Activated CD8-positive, alpha-beta T cell treated with anti-CD3 and anti-CD28 coated beads for 36 hours (primary cell): Measurements from ENCODE around the gene STXBP3. TPM values are rescaled to one million over a fixed set of nuclear protein-coding genes. Genes with fewer than 3 reads are reported as not detected.

Source experiments
- ATAC-seq: fragments of 200-7000 bp; cut with Tn5 transposase; one replicate; pipeline ENCODE4 v1.10.0; 2021; ENCODE audit warnings: mild to moderate bottlenecking, moderate library complexity
- CTCF ChIA-PET: fragments of 350-600 bp; sonication (Branson Sonifier 250); formaldehyde crosslinking; loops from one replicate; lab custom pipeline; 2021; ENCODE audit warnings: antibody characterized with exemption; lab: Charles Lee
- POLR2A ChIA-PET: fragments of 350-600 bp; sonication (Branson Sonifier 250); formaldehyde crosslinking; loops from one replicate; lab custom pipeline; 2021; ENCODE audit warnings: antibody characterized with exemption; lab: Charles Lee
- DNase-seq: peaks from one replicate; pipeline ENCODE4 v3.0.0-alpha.2; 2020
- H3K27ac Mint-ChIP-seq: one replicate; pipeline ENCODE4 v1.8.0; 2021; ENCODE audit warnings: mild to moderate bottlenecking, mixed read lengths
- H3K27me3 Mint-ChIP-seq: one replicate; pipeline ENCODE4 v1.8.0; 2021; ENCODE audit warnings: mixed read lengths
- H3K36me3 Mint-ChIP-seq: one replicate; pipeline ENCODE4 v1.8.0; 2021; ENCODE audit warnings: low read depth, mixed read lengths
- H3K4me1 Mint-ChIP-seq: one replicate; pipeline ENCODE4 v1.8.0; 2021; ENCODE audit warnings: low read depth, mixed read lengths
- H3K4me3 Mint-ChIP-seq: one replicate; pipeline ENCODE4 v1.8.0; 2021; ENCODE audit warnings: mild to moderate bottlenecking, moderate library complexity, mixed read lengths
- H3K9me3 Mint-ChIP-seq: one replicate; pipeline ENCODE4 v1.8.0; 2021; ENCODE audit warnings: mixed read lengths
- intact Hi-C: fragments of 100-400 bp; cut with micrococcal nuclease; formaldehyde crosslinking; loops from one replicate; pipeline ENCODE4 v1.10.0; 2022
- total RNA-seq, 2 experiments: library from RNA; stranded (reverse); gene quantifications; one replicate each; pipeline ENCODE4 v1.2.3, GENCODE V29; 2021
- TF ChIP-seq, protein P1 (sequence below): fragments of 200-600 bp; IDR thresholded peaks from one replicate; pipeline ENCODE4 v1.8.0; 2022; ENCODE audit warnings: antibody characterized with exemption, mild to moderate bottlenecking

STXBP3 gene
- total RNA-seq, 2 experiments from 2014 or later = 34.4 to 38.3 TPM

DNA sequence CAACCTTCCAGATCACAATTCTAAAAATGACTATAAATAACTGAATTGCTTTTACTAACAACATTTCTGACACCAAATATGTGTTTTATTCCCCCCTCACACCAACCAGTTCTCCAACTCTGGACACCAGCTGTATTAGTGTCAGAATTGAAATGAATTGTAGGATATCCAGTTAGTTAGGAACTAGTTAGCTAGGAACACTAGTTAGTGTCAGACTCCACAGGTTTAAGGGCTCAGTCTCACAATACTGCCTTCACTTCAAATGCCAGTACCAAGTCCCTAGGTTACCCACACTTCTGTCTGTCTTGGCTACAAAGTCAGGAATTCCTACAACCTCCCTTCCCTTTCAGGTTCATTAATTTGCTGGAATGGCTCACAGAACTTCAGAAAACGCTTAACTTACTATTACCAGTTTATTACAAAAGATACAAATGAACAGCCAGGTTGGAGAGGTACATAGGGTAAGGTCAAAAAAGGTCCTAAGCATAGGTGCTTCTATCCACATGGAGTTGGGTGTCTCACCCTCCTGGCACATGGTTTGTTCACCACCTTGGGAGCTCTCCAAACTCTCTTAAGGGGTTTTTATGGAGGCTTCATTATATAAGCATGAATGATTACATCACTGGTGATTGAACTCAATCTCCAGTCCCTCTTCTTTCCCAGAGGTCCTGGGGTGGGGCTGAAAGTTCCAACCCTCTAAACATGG lies 4.2 kb downstream of the STXBP3 start:
- Mint-ChIP-seq H3K4me3 (no peak overlapping the region), H3K27ac (no peak overlapping the region), H3K36me3 (peaks cover 22% of the 10 kb centered on the region), H3K9me3 (no peaks in the 10 kb centered on the region), H3K4me1 (peaks cover 40% of the 10 kb centered on the region), H3K27me3 (no peaks in the 10 kb centered on the region)
- ChIA-PET POLR2A (no interaction called here), CTCF (interaction anchor here (1.0 to 1.5 kb wide), 3 partner anchors 13 to 38 kb away, joined by 3 to 4 read pairs (median 4); no protein-coding TSS in a partner anchor)
- DNase-seq (no peak), ATAC-seq (no peak)
- intact Hi-C loops = no loop called here
- TF ChIP-seq, protein P1, sequence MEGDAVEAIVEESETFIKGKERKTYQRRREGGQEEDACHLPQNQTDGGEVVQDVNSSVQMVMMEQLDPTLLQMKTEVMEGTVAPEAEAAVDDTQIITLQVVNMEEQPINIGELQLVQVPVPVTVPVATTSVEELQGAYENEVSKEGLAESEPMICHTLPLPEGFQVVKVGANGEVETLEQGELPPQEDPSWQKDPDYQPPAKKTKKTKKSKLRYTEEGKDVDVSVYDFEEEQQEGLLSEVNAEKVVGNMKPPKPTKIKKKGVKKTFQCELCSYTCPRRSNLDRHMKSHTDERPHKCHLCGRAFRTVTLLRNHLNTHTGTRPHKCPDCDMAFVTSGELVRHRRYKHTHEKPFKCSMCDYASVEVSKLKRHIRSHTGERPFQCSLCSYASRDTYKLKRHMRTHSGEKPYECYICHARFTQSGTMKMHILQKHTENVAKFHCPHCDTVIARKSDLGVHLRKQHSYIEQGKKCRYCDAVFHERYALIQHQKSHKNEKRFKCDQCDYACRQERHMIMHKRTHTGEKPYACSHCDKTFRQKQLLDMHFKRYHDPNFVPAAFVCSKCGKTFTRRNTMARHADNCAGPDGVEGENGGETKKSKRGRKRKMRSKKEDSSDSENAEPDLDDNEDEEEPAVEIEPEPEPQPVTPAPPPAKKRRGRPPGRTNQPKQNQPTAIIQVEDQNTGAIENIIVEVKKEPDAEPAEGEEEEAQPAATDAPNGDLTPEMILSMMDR = no peak

GRCh38 chr1:108753363-108753762 lies 6.9 kb downstream of the STXBP3 start:
- DNase-seq = no peak
- Mint-ChIP-seq H3K9me3 (no peaks in the 10 kb centered on the region), H3K27me3 (no peaks in the 10 kb centered on the region), H3K36me3 (peaks cover 20% of the 10 kb centered on the region), H3K4me1 (peaks cover 33% of the 10 kb centered on the region), H3K4me3 (no peak overlapping the region), H3K27ac (no peak overlapping the region)
- intact Hi-C loops = no loop called here
- no peak for ATAC-seq
- ChIA-PET CTCF (interaction anchor here (0.9 kb wide), 1 partner anchor 10 kb away, joined by 4 read pairs; no protein-coding TSS in a partner anchor), POLR2A (interaction anchor here (1.5 kb wide), 1 partner anchor 61 kb away, joined by 8 read pairs; the partner anchor contains the start of gene PRPF38B)
- TF ChIP-seq, protein P1 = no peak

GRCh38 chr1:108758796-108759195 lies 12.3 kb downstream of the STXBP3 start:
- no peaks in the 10 kb centered on the region for H3K9me3 Mint-ChIP-seq
- peaks cover 22% of the 10 kb centered on the region for H3K36me3 Mint-ChIP-seq
- TF ChIP-seq, protein P1 = no peak
- ATAC-seq (no peak), DNase-seq (no peak)
- no peak overlapping the region for H3K4me3 Mint-ChIP-seq
- intact Hi-C loops = no loop called here
- H3K27ac Mint-ChIP-seq = no peak overlapping the region
- H3K27me3 Mint-ChIP-seq = no peaks in the 10 kb centered on the region
- ChIA-PET CTCF (no interaction called here), POLR2A (interaction anchor here (0.6 kb wide), 1 partner anchor 112 kb away, joined by 3 read pairs; no protein-coding TSS in a partner anchor)
- peaks cover 13% of the 10 kb centered on the region for H3K4me1 Mint-ChIP-seq

DNA sequence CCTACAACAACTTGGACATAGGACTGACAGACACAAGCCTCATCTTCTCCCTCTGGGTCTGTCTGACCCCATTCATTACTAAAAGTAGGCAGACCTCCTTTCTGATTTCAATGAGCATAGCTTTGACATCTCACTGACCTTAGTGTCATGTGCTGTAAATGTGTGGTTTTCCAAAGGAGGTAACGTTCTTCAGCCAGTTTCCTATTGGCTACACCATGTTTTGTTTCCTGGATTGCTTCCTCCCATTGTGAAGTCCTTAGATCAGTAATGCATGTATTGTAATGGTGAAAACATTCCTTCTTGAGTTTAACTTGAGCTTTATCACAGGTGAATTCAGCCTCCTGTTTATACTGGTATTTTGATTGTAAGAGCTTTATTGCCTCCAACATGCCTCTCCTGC lies 20.6 kb downstream of the STXBP3 start:
- TF ChIP-seq, protein P1 = no peak
- intact Hi-C loops = no loop called here
- Mint-ChIP-seq H3K4me1 (peaks cover 4% of the 10 kb centered on the region), H3K27me3 (no peaks in the 10 kb centered on the region), H3K4me3 (no peak overlapping the region), H3K27ac (no peak overlapping the region), H3K9me3 (no peaks in the 10 kb centered on the region), H3K36me3 (peaks cover 27% of the 10 kb centered on the region)
- ChIA-PET CTCF (interaction anchor here (0.6 to 1.3 kb wide), 3 partner anchors 17 to 151 kb away, joined by 3 to 4 read pairs (median 3); no protein-coding TSS in a partner anchor), POLR2A (interaction anchor here (0.9 kb wide), 1 partner anchor 13 kb away, joined by 3 read pairs; no protein-coding TSS in a partner anchor)
- no peak for ATAC-seq
- DNase-seq = no peak

DNA sequence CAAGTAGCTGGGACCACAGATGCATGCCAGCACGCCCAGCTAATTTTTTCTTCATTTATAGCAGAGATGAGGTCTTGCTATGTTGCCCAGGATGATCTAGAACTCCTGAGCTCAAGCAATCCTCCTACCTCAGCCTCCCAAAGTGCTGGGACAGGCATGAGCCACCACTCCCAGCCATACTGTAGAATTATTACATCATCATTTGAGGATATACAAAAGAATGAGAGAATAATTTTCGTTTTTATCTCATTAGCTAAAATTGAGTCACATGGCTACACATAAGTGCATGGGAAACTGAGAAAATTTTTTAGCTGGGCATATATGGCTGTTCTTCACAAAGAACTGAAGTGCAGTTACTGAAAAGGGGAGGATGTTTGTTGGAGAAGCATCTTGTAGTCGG lies 21.2 kb downstream of the STXBP3 start:
- Mint-ChIP-seq H3K4me3 (no peak overlapping the region), H3K36me3 (peaks cover 24% of the 10 kb centered on the region), H3K9me3 (no peaks in the 10 kb centered on the region), H3K27me3 (no peaks in the 10 kb centered on the region), H3K27ac (no peak overlapping the region), H3K4me1 (peaks cover 4% of the 10 kb centered on the region)
- no peak for ATAC-seq
- intact Hi-C loops = no loop called here
- POLR2A ChIA-PET = interaction anchor here (0.9 kb wide), 1 partner anchor 12 kb away, joined by 3 read pairs; no protein-coding TSS in a partner anchor
- TF ChIP-seq, protein P1 = no peak
- CTCF ChIA-PET = interaction anchor here (0.6 to 1.3 kb wide), 3 partner anchors 18 to 152 kb away, joined by 3 to 4 read pairs (median 3); no protein-coding TSS in a partner anchor
- DNase-seq = no peak
